Activated naive CD4-positive, alpha-beta T cell treated with anti-CD3 and anti-CD28 coated beads, Interleukin-2, amount 50 U/mL, for 72 hours (primary cell): Measurements from ENCODE around the gene RPE. TPM values are rescaled to one million over a fixed set of nuclear protein-coding genes. Genes with fewer than 3 reads are reported as not detected.

Experiments used
- ATAC-seq, 2 donors: fragments of 150-1000 bp; cut with Tn5 transposase; 2 replicates each; pipeline ENCODE4 v1.10.0; 2021; ENCODE audit warnings: mild to moderate bottlenecking in 2 of 2, moderate library complexity in 2 of 2
- DNase-seq, 2 donors: peaks; one replicate each; pipeline ENCODE4 v3.0.0; 2021 to 2022; ENCODE audit warnings: low spot score in 2 of 2
- H3K27ac Mint-ChIP-seq, 2 donors: one replicate each; pipeline ENCODE4 v1.8.0; 2022; ENCODE audit warnings: mild to moderate bottlenecking in 2 of 2, mixed read lengths in 2 of 2
- H3K36me3 Mint-ChIP-seq, 2 donors: one replicate each; pipeline ENCODE4 v1.8.0; 2022; ENCODE audit warnings: mixed read lengths in 2 of 2
- H3K9me3 Mint-ChIP-seq, 2 donors: one replicate each; pipeline ENCODE4 v1.8.0; 2022; ENCODE audit warnings: mixed read lengths in 2 of 2
- total RNA-seq, 2 donors: library from RNA; stranded (reverse); gene quantifications; one replicate each; pipeline ENCODE4 v1.2.3, GENCODE V29; 2022

The RPE gene
- total RNA-seq, 2 donors from 2014 or later, result 39.0 to 61.6 TPM

DNA sequence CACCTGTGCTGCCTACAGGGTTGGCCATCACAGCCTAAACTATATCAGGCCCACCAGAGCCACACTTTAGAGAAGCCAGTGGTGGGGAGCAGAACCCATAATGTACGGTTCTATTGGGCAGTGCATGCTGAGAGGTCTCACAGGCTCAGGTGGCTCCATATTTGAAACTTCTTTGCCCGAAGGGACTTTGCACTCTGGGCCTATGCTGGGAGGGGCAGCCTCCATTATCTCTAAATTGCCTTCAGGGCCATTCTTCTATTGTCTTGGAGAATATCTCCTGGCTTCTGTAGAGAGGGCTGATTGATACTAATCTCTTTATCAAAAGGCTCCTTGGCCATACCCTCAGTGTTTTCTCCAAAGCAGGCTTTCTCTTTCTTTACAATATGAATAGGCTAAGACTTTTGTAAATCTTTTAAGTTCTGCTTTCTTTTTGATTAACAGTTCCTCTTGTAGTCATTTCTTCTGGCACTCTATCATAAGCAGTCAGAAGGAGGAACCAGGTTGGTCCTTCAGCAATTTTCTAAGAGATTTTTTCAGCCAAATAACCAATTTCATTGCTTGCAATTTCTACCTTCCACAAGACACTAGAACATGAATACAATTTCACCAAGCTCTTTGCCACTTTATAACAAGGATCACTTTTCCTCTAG is 44.5 kb downstream of the RPE start:
- H3K9me3 Mint-ChIP-seq, result peaks cover 0 to 3% of the 10 kb centered on the region in 2 donors
- ATAC-seq (no peak), DNase-seq (no peak)
- peaks cover 0 to 6% of the 10 kb centered on the region in 2 donors for H3K36me3 Mint-ChIP-seq
- H3K27ac Mint-ChIP-seq, result no peak overlapping the region

DNA sequence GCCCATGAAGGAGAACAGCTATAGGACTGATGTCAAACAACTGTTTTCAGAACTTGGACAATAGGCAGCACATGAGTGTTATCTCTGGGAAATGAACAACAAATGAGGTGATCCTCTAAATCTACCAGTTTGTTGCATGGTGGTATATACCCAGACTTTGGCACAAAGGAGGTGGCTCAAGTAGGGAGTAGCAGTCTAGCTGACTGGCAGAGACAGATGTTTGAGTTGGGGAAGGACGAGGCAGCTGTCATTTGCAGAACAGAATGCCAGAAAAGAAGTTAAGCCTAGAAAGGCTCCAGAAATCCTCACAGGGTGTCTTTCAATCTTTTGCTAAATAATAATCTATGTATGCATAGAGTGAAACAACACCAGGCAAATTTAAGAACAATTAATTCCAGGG is 47.4 kb downstream of the RPE start:
- H3K27ac Mint-ChIP-seq, result peak overlapping the region in 1 of 2 donors; percentile 68
- peaks cover 4 to 8% of the 10 kb centered on the region in 2 donors for H3K9me3 Mint-ChIP-seq
- no peak for ATAC-seq
- peaks cover 0 to 12% of the 10 kb centered on the region in 2 donors for H3K36me3 Mint-ChIP-seq
- DNase-seq, result no peak

DNA sequence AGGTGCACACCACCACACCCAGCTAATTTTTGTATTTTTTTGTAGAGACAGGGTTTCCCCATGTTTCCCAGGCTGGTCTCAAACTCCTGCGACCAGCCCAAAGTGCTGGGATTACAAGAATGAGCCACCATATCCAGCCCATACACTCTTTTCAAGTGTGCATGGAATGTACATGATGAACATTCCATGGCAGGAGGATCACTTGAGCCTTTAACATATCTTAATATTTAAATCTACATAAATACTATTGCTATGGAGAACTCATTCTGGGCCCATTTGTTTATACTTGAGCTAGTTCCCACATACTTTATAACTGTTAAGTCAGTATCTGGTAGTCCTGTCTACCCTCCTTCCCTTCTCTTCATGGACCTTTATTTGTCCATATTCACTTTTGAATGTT is 48.4 kb downstream of the RPE start:
- DNase-seq (no peak), ATAC-seq (no peak)
- Mint-ChIP-seq H3K9me3 (peaks cover 10 to 15% of the 10 kb centered on the region in 2 donors), H3K27ac (no peak overlapping the region), H3K36me3 (peaks cover 8 to 20% of the 10 kb centered on the region in 2 donors)

DNA sequence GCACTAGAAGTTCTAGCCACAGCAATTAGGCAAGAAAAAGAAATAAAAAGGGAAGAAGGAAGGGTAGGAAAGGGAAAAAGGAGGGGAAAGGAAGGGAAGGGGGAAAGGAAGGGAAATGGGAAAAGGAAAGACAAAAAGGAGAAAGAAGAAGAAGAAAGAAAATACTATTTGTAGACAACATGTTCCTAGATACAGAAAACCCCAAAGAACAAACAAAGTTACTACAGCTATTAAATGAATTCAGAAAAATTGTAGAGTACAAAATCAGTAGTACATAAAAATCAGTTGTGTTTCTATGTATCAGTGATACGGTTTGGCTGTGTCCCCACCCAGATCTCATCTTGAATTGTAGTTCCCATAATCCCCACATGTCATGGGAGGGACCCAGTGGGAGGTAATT is 52.3 kb downstream of the RPE start:
- DNase-seq (no peak), ATAC-seq (no peak)
- peaks cover 18 to 20% of the 10 kb centered on the region in 2 donors for H3K36me3 Mint-ChIP-seq
- peaks cover 17 to 23% of the 10 kb centered on the region in 2 donors for H3K9me3 Mint-ChIP-seq
- H3K27ac Mint-ChIP-seq, result no peak overlapping the region

DNA sequence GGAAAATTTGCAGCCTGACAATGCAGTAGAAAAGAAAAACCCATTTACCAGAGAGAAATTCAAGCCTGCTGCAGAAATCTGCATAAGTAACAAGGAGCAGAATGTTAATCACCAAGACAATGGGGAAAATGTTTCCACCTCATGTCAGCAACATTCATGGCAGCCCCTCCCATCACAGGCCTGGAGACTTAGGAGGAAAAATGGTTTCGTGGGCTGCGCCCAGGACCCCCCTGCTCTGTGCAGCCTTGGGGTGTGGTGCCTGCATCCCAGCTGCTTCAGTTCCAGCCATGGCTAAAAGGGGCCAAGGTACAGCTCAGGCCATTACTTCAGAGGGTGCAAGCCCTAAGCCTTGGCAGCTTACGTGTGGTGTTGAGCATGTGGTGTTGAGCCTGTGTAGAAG is 53.4 kb downstream of the RPE start:
- peaks cover 17 to 20% of the 10 kb centered on the region in 2 donors for H3K9me3 Mint-ChIP-seq
- ATAC-seq (no peak), DNase-seq (no peak)
- no peak overlapping the region for H3K27ac Mint-ChIP-seq
- peaks cover 18 to 20% of the 10 kb centered on the region in 2 donors for H3K36me3 Mint-ChIP-seq

DNA sequence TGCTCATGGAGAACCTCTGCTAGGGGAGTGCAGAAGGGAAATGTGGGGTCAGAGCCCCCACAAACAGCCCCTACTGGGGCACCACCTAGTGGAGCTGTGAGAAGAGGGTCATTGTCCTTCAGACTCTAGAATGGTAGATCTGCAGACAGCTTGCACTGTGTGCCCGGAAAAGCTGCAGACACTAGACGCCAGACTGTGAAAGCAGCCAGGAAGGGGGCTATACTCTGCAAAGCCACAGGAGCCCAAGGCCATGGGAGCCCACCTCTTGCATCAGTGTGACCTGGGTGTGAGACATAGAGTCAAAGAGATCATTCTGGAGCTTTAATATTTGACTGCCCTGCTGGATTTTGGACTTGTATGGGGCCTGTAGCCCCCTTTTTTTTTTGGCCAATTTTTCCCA is 60.9 kb downstream of the RPE start:
- Mint-ChIP-seq H3K9me3 (no peaks in the 10 kb centered on the region), H3K36me3 (peaks cover 0 to 5% of the 10 kb centered on the region in 2 donors), H3K27ac (no peak overlapping the region)
- ATAC-seq, result no peak
- DNase-seq, result no peak

Other genes starting within 250 kb of the RPE start
- gene UNC80, start 230.8 kb upstream of the RPE start, total RNA-seq, result not detected
- gene KANSL1L, start 168.8 kb downstream of the RPE start, total RNA-seq, result 1 to 10 TPM; 8.1 to 9.6 TPM
- not detected for gene ACADL, start 222.8 kb downstream of the RPE start, total RNA-seq